ENCODE data around the gene IPCEF1.
"Not testable (repeated sequence)": the region's sequence is repeated elsewhere in the genome, so short reads cannot be mapped to it uniquely, and the experiment has no call there.

Gene IPCEF1

GRCh38 chr6:154334147-154334546 is 22.5 kb downstream of the IPCEF1 start:
- DNase-seq (ENCODE audit: low spot score): not testable (repeated sequence)

DNA sequence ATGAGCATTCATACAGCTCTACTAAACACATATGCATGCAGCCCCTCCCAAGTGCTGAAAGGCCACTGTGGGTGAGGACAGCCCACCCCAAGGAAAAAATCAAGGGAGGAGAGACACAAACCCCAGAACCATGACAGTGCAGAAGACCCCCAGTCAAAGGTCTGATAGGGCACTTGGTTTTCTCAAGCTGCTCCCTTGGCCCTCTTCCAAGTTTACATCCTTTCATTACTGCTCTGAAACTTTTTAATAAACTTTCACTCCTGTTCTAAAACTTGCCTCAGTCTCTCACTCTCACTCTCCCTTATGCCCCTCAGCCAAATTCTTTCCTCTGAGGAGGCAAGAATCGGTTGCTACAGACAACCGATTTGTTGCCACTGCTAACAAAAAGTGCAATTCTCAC is 24.9 kb downstream of the IPCEF1 start:
- DNase-seq (ENCODE audit: low spot score): no peak

DNA sequence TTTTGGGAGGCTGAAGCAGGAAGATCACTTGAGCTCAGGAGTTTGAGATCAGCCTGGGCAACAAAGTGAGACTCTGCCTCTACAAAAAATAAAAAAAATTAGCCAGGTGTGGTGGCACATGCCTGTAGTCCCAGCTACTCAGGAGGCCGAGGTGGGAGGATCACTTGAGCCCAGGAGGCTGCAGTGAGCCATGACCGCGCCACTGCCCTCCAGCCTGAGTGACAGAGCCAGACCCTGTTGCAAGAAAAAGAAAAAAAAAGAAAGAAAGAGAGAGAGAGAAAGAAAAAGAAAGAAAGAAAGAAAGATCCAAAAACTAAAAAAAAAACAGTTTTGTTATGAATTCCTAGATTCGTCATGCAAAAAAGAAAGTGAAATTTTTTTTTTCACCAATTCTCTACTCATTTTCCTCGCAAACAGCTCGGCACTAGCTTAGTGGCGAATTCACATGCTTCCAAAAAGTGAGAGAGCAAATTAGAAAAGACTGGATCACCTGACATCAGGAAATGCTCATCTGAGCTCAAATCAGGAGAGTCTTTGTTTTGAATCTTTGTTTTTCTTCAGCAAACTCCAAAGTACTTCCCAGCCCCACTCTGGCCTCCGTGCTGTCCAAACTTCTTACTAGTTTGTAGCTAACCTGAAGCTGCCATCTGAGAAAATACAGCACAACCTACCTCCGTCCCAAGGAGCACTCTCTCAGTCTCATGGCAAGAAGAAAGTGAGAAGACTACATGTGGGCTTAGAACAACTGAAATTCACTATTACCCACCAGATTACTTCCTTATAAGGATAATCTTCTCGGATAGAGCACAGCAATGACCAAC is 27.0 kb downstream of the IPCEF1 start:
- no peak for DNase-seq (ENCODE audit: low spot score)

- DNase-seq (ENCODE audit: low spot score): not testable (repeated sequence)
Measured at GRCh38 chr6:154327313-154327712, 29.3 kb downstream of the IPCEF1 start.

- DNase-seq (ENCODE audit: low spot score): no peak
Measured at GRCh38 chr6:154325142-154325541, 31.5 kb downstream of the IPCEF1 start.

DNA sequence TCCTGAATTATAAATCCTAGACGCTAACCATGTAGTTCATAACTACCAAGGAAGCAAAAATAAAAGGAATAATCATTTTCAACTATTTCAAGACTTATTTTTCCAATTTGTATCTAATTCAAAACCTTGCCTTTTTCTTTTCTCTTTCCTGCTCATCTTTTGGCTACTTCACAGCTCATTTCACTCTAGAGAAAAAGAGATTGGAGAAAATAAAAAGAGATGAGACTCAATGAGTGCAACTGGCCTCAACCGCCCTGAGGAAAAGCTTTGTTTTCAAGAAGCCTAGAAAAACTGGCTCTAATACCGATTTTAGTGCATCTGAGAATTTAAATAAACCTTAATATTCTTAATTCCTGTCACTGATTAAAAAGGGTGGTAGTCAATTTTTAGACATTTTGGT is 36.4 kb downstream of the IPCEF1 start:
- no peak for DNase-seq (ENCODE audit: low spot score)

- no peak for DNase-seq (ENCODE audit: low spot score)
Measured at GRCh38 chr6:154319231-154319858, 37.3 kb downstream of the IPCEF1 start.

- no peak for DNase-seq (ENCODE audit: low spot score)
Measured at GRCh38 chr6:154318721-154319120, 37.9 kb downstream of the IPCEF1 start.

DNA sequence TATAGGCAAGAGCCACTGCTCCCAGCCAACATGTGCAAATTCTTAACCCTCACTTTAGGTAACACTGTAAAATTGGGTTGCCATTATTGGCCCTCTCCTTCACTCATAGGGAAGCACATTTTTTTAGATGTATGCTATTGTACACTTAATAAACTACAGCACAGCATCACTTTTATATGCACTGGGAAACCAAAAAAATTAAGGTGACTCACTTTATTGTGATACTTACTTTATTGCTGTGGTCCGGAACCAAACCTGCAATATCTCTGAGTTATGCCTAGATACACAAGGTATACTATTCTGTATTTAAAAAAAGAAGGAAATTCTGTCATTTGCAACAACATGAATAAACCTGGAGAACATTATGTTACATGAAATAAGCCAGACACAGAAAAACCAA is 40.5 kb downstream of the IPCEF1 start:
- no peak for DNase-seq (ENCODE audit: low spot score)

DNA sequence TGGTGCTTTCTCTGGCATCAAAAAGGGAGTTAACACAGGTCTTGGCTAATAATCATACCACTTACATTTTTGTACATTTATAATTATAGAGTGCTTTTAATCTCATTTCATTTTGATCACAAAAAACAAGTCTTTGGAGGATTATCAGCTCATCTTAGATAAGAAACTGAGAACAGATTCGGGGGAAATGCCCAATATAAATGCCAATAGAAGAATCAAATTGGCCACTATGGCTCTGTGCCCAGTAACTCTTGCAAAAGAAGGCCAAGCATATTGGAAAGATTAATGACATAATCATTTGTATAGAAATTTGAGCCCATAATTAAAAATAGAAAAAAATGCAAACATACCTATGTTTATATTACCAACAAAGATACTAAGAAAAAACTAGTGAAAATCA is 42.5 kb downstream of the IPCEF1 start:
- no peak for DNase-seq (ENCODE audit: low spot score)

DNA sequence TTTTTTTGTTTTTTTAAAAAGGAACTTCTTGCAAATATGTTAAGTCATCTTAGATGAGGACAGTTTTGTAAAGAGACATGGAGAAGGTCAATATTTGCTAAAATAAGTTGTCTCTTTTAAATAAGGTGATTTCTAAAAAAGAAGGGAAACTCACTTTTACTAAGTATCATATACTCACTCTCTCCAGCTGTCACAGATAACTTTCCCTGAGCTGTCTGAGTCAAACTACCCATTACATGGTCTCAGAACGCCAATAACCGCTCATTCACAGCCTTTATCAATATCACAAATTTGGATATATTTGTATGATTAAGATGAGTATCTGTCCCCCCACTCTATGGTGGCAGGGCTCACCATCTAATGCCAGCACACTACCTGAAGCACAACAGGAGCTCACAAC is 47.6 kb downstream of the IPCEF1 start:
- no peak for DNase-seq (ENCODE audit: low spot score)

DNA sequence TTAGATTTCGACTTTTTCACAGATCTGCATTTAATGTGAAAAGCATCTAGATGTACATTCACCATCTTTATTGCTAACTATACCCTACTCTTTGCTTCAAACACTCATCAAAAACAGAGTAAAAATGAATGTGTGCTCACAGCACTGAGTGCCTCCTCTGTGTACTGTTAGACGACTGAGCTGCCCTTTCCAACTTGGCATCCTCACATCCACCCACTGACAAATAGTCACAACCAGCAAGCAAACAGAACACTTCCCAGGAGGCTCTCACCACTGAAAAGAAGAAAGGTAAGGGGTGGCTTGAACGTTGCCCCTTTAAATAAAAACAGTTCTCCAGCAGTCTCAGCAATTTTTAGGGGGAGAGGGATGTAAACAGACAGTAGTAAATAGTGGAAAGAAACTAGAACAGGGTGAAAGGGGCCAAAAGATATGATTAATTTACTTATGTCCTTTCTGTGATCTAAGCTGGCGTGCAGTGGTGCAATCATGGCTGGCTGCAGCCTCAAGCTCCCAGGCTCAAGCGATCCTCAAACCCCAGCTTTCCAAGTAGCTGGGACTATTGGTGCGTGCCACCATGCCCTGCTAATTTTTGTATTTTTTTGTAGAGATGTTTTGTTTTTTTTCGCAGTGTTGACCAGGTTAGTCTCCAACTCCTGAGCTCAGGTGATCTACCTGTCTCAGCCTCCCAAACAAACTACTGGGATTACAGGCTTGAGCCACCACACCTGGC is 48.7 kb downstream of the IPCEF1 start:
- no peak for DNase-seq (ENCODE audit: low spot score)

DNA sequence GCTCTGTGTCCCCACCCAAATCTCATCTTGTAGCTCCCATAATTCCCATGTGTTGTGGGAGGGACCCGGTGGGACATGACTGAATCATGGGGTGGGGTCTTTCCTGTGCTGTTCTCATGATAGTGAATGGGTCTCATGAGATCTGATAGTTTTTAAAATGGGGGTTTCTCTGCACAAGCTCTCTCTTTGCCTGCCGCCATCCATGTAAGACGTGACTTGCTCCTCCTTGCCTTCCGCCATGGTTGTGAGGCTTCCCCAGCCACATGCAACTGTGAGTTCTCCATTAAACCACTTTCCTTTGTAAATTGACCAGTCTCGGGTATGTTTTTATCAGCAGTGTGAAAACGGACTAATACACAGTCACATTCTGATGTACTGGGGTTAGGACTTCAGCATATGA is 49.5 kb downstream of the IPCEF1 start:
- not testable (repeated sequence) for DNase-seq (ENCODE audit: low spot score)

DNA sequence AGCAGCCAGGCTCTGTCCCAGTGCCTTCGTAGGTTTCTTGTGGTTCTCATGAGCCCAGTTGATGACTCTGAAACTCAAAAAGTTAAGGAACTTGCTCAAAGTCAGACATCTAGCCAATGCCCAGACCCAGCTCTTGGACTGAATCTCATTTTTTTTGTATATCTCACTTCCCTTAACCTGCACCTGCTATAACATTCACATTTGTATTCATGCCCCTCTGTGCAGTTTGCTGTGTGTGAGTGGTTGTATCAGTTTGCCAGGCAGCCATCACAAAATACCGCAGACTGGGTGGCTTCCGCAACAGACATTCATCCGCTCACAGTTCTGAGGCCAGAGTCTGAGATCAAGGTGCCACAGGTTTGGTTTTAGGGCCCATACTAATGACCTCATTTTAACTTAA is 49.9 kb downstream of the IPCEF1 start:
- DNase-seq (ENCODE audit: low spot score): no peak

DNA sequence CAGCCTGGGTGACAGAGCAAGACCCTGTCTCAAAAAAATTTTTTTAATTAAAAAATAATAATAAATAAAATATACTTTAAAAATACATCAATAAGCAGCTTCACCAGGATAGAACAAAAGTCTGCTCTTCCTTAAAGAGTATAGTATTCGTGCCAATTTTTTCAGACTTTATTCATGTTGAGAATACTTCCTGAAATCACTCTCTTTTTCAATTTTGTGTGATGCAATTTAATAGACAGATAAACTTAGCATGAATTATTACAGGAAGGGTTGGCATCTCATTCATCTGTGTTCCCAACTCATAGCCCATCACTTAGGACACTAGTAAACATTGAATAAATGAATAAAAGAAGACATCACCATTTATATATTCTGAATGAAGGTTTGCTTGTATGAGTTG is 52.4 kb downstream of the IPCEF1 start:
- no peak for DNase-seq (ENCODE audit: low spot score)

GRCh38 chr6:154303642-154304041 is 53.0 kb downstream of the IPCEF1 start:
- not testable (repeated sequence) for DNase-seq (ENCODE audit: low spot score)

GRCh38 chr6:154301839-154302752 is 54.5 kb downstream of the IPCEF1 start:
- DNase-seq (ENCODE audit: low spot score): no peak

DNA sequence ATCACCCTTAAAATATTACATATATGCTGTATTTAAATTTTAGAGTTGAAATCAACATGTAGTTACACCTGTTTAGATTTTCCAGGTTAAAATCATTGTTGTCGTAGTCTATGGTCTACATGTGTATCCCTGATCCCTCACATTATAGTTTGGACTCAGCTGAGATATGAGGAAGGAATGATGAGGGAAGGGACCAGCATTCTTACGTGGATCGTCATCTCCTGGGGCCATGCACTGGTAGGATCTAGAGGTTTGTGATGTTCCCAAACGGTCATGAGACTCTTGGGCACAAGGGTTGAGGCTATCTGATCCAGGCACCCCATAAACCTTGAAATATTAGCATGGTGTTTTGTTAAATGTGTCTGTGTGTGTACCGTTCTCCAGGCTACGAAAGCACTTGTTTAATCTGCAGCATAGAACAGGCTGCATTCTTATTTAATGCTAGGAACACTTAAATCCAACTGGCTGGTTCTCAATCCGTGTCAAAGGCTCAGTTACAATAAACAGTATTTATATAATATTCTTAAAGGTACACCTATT is 55.4 kb downstream of the IPCEF1 start:
- no peak for DNase-seq (ENCODE audit: low spot score)

DNA sequence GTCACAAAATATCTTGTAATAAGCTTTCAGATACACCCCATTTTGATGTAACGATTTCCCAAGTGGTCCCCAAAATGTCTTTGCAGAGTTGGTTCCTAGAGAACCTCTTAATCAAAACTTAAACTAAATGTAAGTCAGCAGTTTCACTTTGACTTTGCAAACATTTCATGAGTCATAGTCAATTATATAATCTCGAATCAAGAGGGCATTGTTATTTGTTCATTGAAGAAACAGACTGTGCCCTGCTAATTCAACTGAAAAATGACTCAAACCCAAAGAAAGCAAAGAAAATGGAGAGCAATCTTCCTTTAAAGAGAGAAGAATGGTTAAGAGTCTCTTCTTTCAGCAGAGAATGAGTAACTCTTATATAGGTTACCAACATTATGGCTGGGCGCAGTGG is 58.3 kb downstream of the IPCEF1 start:
- no peak for DNase-seq (ENCODE audit: low spot score)

- no peak for DNase-seq (ENCODE audit: low spot score)
Measured at GRCh38 chr6:154297721-154298120, 58.9 kb downstream of the IPCEF1 start.

GRCh38 chr6:154297210-154297609 is 59.4 kb downstream of the IPCEF1 start:
- no peak for DNase-seq (ENCODE audit: low spot score)

GRCh38 chr6:154295733-154296132 is 60.9 kb downstream of the IPCEF1 start:
- no peak for DNase-seq (ENCODE audit: low spot score)
